Ishikawa (cell line): ENCODE results near the gene SLC43A3.

Experiments used
- EP300 ChIP-seq: IDR thresholded peaks from 2 replicates; pipeline ENCODE4 v1.6.1; 2012; ENCODE audit warnings: borderline replicate concordance
- TEAD4 ChIP-seq: IDR thresholded peaks from 2 replicates; pipeline ENCODE4 v1.6.1; 2012

DNA sequence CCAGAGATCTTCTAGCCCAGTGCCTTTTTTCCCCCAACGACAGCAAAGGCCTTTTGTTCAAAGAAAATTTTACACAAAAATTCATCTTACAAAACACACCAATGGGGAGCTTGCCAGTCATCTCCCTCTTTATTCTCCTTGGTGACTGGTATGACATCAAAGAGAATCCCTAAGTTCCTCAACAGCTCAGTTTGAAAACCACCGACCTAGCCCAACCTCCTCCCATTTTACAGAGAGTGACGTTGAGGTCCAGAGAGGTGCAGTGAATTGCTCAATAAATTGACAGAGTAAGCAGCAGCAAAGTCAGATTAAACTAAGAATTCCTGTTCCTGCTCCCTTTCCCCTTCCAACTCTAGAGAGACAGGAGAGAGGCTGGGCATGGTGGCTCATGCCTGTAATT, 7.8 kb downstream of the SLC43A3 start:
- TF ChIP-seq TEAD4, result no peak
- no peak for TF ChIP-seq EP300
